ENCODE data around the gene KRT35. TPM values are rescaled to one million over a fixed set of nuclear protein-coding genes. Genes with fewer than 3 reads are reported as not detected.

Gene KRT35
- total and polyA plus RNA-seq, 2 donors = 0.05 to 0.21 TPM

GRCh38 chr17:41453066-41453465 lies 27.9 kb downstream of the KRT35 start:
- H3K4me1 ChIP-seq (ENCODE audit: control insufficient read depth in 2 of 2, insufficient read depth in 2 of 2, low read length in 2 of 2) = peaks cover 0 to 9% of the 10 kb centered on the region in 2 donors
- no peaks in the 10 kb centered on the region for H3K9me3 ChIP-seq (ENCODE audit: control insufficient read depth in 2 of 2, insufficient read depth in 1 of 2, low read length in 1 of 2)
- H3K27me3 ChIP-seq (ENCODE audit: control insufficient read depth in 2 of 2, insufficient read depth in 1 of 2, low read length in 1 of 2) = peaks cover 0 to 2% of the 10 kb centered on the region in 2 donors
- H3K36me3 ChIP-seq (ENCODE audit: control insufficient read depth in 2 of 2, insufficient read depth in 2 of 2, low read length in 1 of 2) = no peaks in the 10 kb centered on the region
- no peak for DNase-seq (ENCODE audit: low read depth in 6 of 9, low spot score in 9 of 9)
- no peak overlapping the region for H3K27ac ChIP-seq (ENCODE audit: low read depth in 1 of 2, low read length in 1 of 2)
- H3K4me3 ChIP-seq (ENCODE audit: low read length in 2 of 2) = no peak overlapping the region
- 90% methylated on average over 3 of the region's 3 CpGs for WGBS

- no peaks in the 10 kb centered on the region for H3K36me3 ChIP-seq (ENCODE audit: control insufficient read depth in 2 of 2, insufficient read depth in 2 of 2, low read length in 1 of 2)
- no peak for DNase-seq (ENCODE audit: low read depth in 6 of 9, low spot score in 9 of 9)
- peaks cover 0 to 9% of the 10 kb centered on the region in 2 donors for H3K4me1 ChIP-seq (ENCODE audit: control insufficient read depth in 2 of 2, insufficient read depth in 2 of 2, low read length in 2 of 2)
Measured at GRCh38 chr17:41452281-41452680, 28.7 kb downstream of the KRT35 start.

GRCh38 chr17:41451154-41451728 lies 29.7 kb downstream of the KRT35 start:
- no peak overlapping the region for H3K27ac ChIP-seq (ENCODE audit: low read depth in 1 of 2, low read length in 1 of 2)
- H3K4me1 ChIP-seq (ENCODE audit: control insufficient read depth in 2 of 2, insufficient read depth in 2 of 2, low read length in 2 of 2) = peaks cover 0 to 1% of the 10 kb centered on the region in 2 donors
- DNase-seq (ENCODE audit: low read depth in 6 of 9, low spot score in 9 of 9) = no peak
- H3K27me3 ChIP-seq (ENCODE audit: control insufficient read depth in 2 of 2, insufficient read depth in 1 of 2, low read length in 1 of 2) = peaks cover 0 to 2% of the 10 kb centered on the region in 2 donors
- no peaks in the 10 kb centered on the region for H3K36me3 ChIP-seq (ENCODE audit: control insufficient read depth in 2 of 2, insufficient read depth in 2 of 2, low read length in 1 of 2)
- 95% methylated on average over 2 of the region's 2 CpGs for WGBS
- no peak overlapping the region for H3K4me3 ChIP-seq (ENCODE audit: low read length in 2 of 2)
- no peaks in the 10 kb centered on the region for H3K9me3 ChIP-seq (ENCODE audit: control insufficient read depth in 2 of 2, insufficient read depth in 1 of 2, low read length in 1 of 2)

More at GRCh38 chr17:41452281-41452680, 28.7 kb downstream of the KRT35 start:
- Histone ChIP-seq H3K4me3 (ENCODE audit: low read length in 2 of 2) (no peak overlapping the region), H3K9me3 (ENCODE audit: control insufficient read depth in 2 of 2, insufficient read depth in 1 of 2, low read length in 1 of 2) (no peaks in the 10 kb centered on the region), H3K27ac (ENCODE audit: low read depth in 1 of 2, low read length in 1 of 2) (no peak overlapping the region), H3K27me3 (ENCODE audit: control insufficient read depth in 2 of 2, insufficient read depth in 1 of 2, low read length in 1 of 2) (peaks cover 0 to 2% of the 10 kb centered on the region in 2 donors)
- WGBS = 47% methylated on average over 4 of the region's 4 CpGs

- Histone ChIP-seq H3K9me3 (ENCODE audit: control insufficient read depth in 2 of 2, insufficient read depth in 1 of 2, low read length in 1 of 2) (no peaks in the 10 kb centered on the region), H3K36me3 (ENCODE audit: control insufficient read depth in 2 of 2, insufficient read depth in 2 of 2, low read length in 1 of 2) (no peaks in the 10 kb centered on the region), H3K27ac (ENCODE audit: low read depth in 1 of 2, low read length in 1 of 2) (no peak overlapping the region), H3K4me1 (ENCODE audit: control insufficient read depth in 2 of 2, insufficient read depth in 2 of 2, low read length in 2 of 2) (no peaks in the 10 kb centered on the region), H3K27me3 (ENCODE audit: control insufficient read depth in 2 of 2, insufficient read depth in 1 of 2, low read length in 1 of 2) (peaks cover 0 to 2% of the 10 kb centered on the region in 2 donors), H3K4me3 (ENCODE audit: low read length in 2 of 2) (no peak overlapping the region)
- no peak for DNase-seq (ENCODE audit: low read depth in 6 of 9, low spot score in 9 of 9)
- WGBS = 91% methylated on average over 6 of the region's 6 CpGs
Measured at GRCh38 chr17:41449008-41449407, 31.9 kb downstream of the KRT35 start.

GRCh38 chr17:41448506-41448905 lies 32.4 kb downstream of the KRT35 start:
- Histone ChIP-seq H3K27me3 (ENCODE audit: control insufficient read depth in 2 of 2, insufficient read depth in 1 of 2, low read length in 1 of 2) (no peaks in the 10 kb centered on the region), H3K36me3 (ENCODE audit: control insufficient read depth in 2 of 2, insufficient read depth in 2 of 2, low read length in 1 of 2) (no peaks in the 10 kb centered on the region), H3K4me3 (ENCODE audit: low read length in 2 of 2) (no peak overlapping the region), H3K27ac (ENCODE audit: low read depth in 1 of 2, low read length in 1 of 2) (no peak overlapping the region), H3K4me1 (ENCODE audit: control insufficient read depth in 2 of 2, insufficient read depth in 2 of 2, low read length in 2 of 2) (no peaks in the 10 kb centered on the region), H3K9me3 (ENCODE audit: control insufficient read depth in 2 of 2, insufficient read depth in 1 of 2, low read length in 1 of 2) (no peaks in the 10 kb centered on the region)
- 48% methylated on average over 2 of the region's 2 CpGs for WGBS
- DNase-seq (ENCODE audit: low read depth in 6 of 9, low spot score in 9 of 9) = no peak

GRCh38 chr17:41446806-41447205 lies 34.1 kb downstream of the KRT35 start:
- Histone ChIP-seq H3K4me1 (ENCODE audit: control insufficient read depth in 2 of 2, insufficient read depth in 2 of 2, low read length in 2 of 2) (no peaks in the 10 kb centered on the region), H3K36me3 (ENCODE audit: control insufficient read depth in 2 of 2, insufficient read depth in 2 of 2, low read length in 1 of 2) (no peaks in the 10 kb centered on the region), H3K27me3 (ENCODE audit: control insufficient read depth in 2 of 2, insufficient read depth in 1 of 2, low read length in 1 of 2) (no peaks in the 10 kb centered on the region), H3K27ac (ENCODE audit: low read depth in 1 of 2, low read length in 1 of 2) (no peak overlapping the region), H3K4me3 (ENCODE audit: low read length in 2 of 2) (no peak overlapping the region), H3K9me3 (ENCODE audit: control insufficient read depth in 2 of 2, insufficient read depth in 1 of 2, low read length in 1 of 2) (no peaks in the 10 kb centered on the region)
- WGBS = 90% methylated on average over 2 of the region's 2 CpGs
- DNase-seq (ENCODE audit: low read depth in 6 of 9, low spot score in 9 of 9) = no peak

- Histone ChIP-seq H3K36me3 (ENCODE audit: control insufficient read depth in 2 of 2, insufficient read depth in 2 of 2, low read length in 1 of 2) (no peaks in the 10 kb centered on the region), H3K4me1 (ENCODE audit: control insufficient read depth in 2 of 2, insufficient read depth in 2 of 2, low read length in 2 of 2) (no peaks in the 10 kb centered on the region), H3K4me3 (ENCODE audit: low read length in 2 of 2) (no peak overlapping the region), H3K27me3 (ENCODE audit: control insufficient read depth in 2 of 2, insufficient read depth in 1 of 2, low read length in 1 of 2) (no peaks in the 10 kb centered on the region), H3K27ac (ENCODE audit: low read depth in 1 of 2, low read length in 1 of 2) (no peak overlapping the region), H3K9me3 (ENCODE audit: control insufficient read depth in 2 of 2, insufficient read depth in 1 of 2, low read length in 1 of 2) (no peaks in the 10 kb centered on the region)
- 78% methylated on average over 3 of the region's 3 CpGs for WGBS
- DNase-seq (ENCODE audit: low read depth in 6 of 9, low spot score in 9 of 9) = no peak
Measured at GRCh38 chr17:41444640-41445039, 36.3 kb downstream of the KRT35 start.

- Histone ChIP-seq H3K9me3 (ENCODE audit: control insufficient read depth in 2 of 2, insufficient read depth in 1 of 2, low read length in 1 of 2) (no peaks in the 10 kb centered on the region), H3K27ac (ENCODE audit: low read depth in 1 of 2, low read length in 1 of 2) (no peak overlapping the region), H3K4me3 (ENCODE audit: low read length in 2 of 2) (no peak overlapping the region), H3K36me3 (ENCODE audit: control insufficient read depth in 2 of 2, insufficient read depth in 2 of 2, low read length in 1 of 2) (no peaks in the 10 kb centered on the region), H3K4me1 (ENCODE audit: control insufficient read depth in 2 of 2, insufficient read depth in 2 of 2, low read length in 2 of 2) (no peaks in the 10 kb centered on the region), H3K27me3 (ENCODE audit: control insufficient read depth in 2 of 2, insufficient read depth in 1 of 2, low read length in 1 of 2) (no peaks in the 10 kb centered on the region)
- WGBS = 86% methylated on average over 1 of the region's 1 CpG
- no peak for DNase-seq (ENCODE audit: low read depth in 6 of 9, low spot score in 9 of 9)
Measured at GRCh38 chr17:41444186-41444585, 36.8 kb downstream of the KRT35 start.

GRCh38 chr17:41442739-41443138 lies 38.2 kb downstream of the KRT35 start:
- Histone ChIP-seq H3K27ac (ENCODE audit: low read depth in 1 of 2, low read length in 1 of 2) (no peak overlapping the region), H3K27me3 (ENCODE audit: control insufficient read depth in 2 of 2, insufficient read depth in 1 of 2, low read length in 1 of 2) (no peaks in the 10 kb centered on the region), H3K4me1 (ENCODE audit: control insufficient read depth in 2 of 2, insufficient read depth in 2 of 2, low read length in 2 of 2) (no peaks in the 10 kb centered on the region), H3K4me3 (ENCODE audit: low read length in 2 of 2) (no peak overlapping the region), H3K9me3 (ENCODE audit: control insufficient read depth in 2 of 2, insufficient read depth in 1 of 2, low read length in 1 of 2) (no peaks in the 10 kb centered on the region), H3K36me3 (ENCODE audit: control insufficient read depth in 2 of 2, insufficient read depth in 2 of 2, low read length in 1 of 2) (no peaks in the 10 kb centered on the region)
- no peak for DNase-seq (ENCODE audit: low read depth in 6 of 9, low spot score in 9 of 9)
- WGBS = 92% methylated on average over 4 of the region's 4 CpGs

All from thymus (tissue), 11 donors.